Ovary (tissue), 9 donors: ENCODE measurements around the gene DHODH. TPM values are rescaled to one million over a fixed set of nuclear protein-coding genes. Genes with fewer than 3 reads are reported as not detected.
"Not testable (repeated sequence)": the region's sequence is repeated elsewhere in the genome, so short reads cannot be mapped to it uniquely, and the experiment has no call there.

Experiments used
- DNase-seq, 5 donors: peaks; one replicate each; pipeline ENCODE4 v3.0.0-alpha.2; 2019 to 2020
- H3K27ac ChIP-seq, 2 donors: fragments of 200-600 bp; one replicate each; pipeline versions ENCODE4 v1.5.1 to v1.8.0; 2019 to 2022
- H3K27me3 ChIP-seq: fragments of 200-600 bp; one replicate; pipeline ENCODE4 v1.8.0; 2022
- H3K36me3 ChIP-seq: fragments of 200-600 bp; sonication (generic); one replicate; pipeline ENCODE4 v1.5.1; 2019
- H3K4me1 ChIP-seq: one replicate; pipeline ENCODE4 v1.8.1; 2013; ENCODE audit warnings: mild to moderate bottlenecking, moderate library complexity; ENCODE audit not compliant: insufficient read depth
- H3K4me3 ChIP-seq: fragments of 200-600 bp; sonication (generic); one replicate; pipeline ENCODE4 v1.5.1; 2017
- H3K9me3 ChIP-seq, 2 donors: fragments of 200-600 bp in 1 of 2; sonication (generic) in 1 of 2; one replicate each; pipeline versions ENCODE4 v1.5.1 to v1.8.1; 2013 to 2019; ENCODE audit warnings: mild to moderate bottlenecking in 1 of 2, moderate library complexity in 1 of 2
- CTCF ChIP-seq, 3 donors: fragments of 450-650 bp in 2 of 3; fragments of 200-600 bp in 1 of 3; IDR thresholded peaks; one replicate each; pipeline versions ENCODE4 v1.5.1 to v1.8.0; 2016 to 2022; ENCODE audit warnings: antibody characterized with exemption in 3 of 3, mild to moderate bottlenecking in 1 of 3
- EP300 ChIP-seq: sonication (generic); formaldehyde crosslinking; IDR thresholded peaks from one replicate; pipeline ENCODE4 v1.6.1; 2017; ENCODE audit warnings: antibody characterized with exemption
- POLR2A ChIP-seq: fragments of 450-650 bp; IDR thresholded peaks from one replicate; pipeline ENCODE4 v1.6.1; 2017; ENCODE audit warnings: antibody characterized with exemption, mild to moderate bottlenecking, moderate library complexity
- WGBS, 3 donors: extraction: QIAGEN DNeasy Blood & Tissue Kit in 1 of 3; methylation state at CpG; one replicate each; pipeline versions ENCODE4 v1.1.5 to v1.1.7; 2013 to 2017; 5-methylcytosine and 5-hydroxymethylcytosine counted together
- intact Hi-C, 4 donors: fragments of 100-400 bp; cut with DNase I; formaldehyde crosslinking; loops; one replicate each; pipeline versions ENCODE4 v1.11.0 to v1.15.1; 2022 to 2023
- polyA plus RNA-seq, 2 donors: library from polyadenylated mRNA; stranded (reverse); fragments of 200-250 nt in 1 of 2; fragments of 350-450 nt in 1 of 2; fragmentation: Illumina TruSeq in 1 of 2; extraction: RNeasy Lipid Tissue Mini Kit (QIAGEN cat#74804) in 1 of 2; gene quantifications; one replicate each; pipeline ENCODE4 v1.2.3, GENCODE V29; 2013 to 2014
- total RNA-seq, 7 donors: library from RNA; depleted of rRNA in 2 of 7; stranded (reverse); fragments of >200 nt in 2 of 7; fragmentation: NEBNext Ultra II Directional in 3 of 7; extraction: Animal tissue kit (Norgen Biotek cat#: 25700) in 3 of 7; gene quantifications; one replicate each; pipeline versions ENCODE4 v1.1.0 to v1.2.4, GENCODE V29; 2016 to 2023
- donor health status: DM: no; HTN: no; CAD: no; lungs with moderate emphysema.
- donor health status: DM: no; HTN: no; CAD: no.
- donor health status: Bipolar disorder and iron deficiency.
- donor health status: DM: yes; HTN: yes; CAD: no.
- donor health status: DM: no; HTN: no; CAD: no.
- donor health status: DM: yes; HTN: yes; CAD: no.

Gene DHODH
- total and polyA plus RNA-seq, 9 donors: 3.2 to 13.0 (median 9.4) TPM

DNA sequence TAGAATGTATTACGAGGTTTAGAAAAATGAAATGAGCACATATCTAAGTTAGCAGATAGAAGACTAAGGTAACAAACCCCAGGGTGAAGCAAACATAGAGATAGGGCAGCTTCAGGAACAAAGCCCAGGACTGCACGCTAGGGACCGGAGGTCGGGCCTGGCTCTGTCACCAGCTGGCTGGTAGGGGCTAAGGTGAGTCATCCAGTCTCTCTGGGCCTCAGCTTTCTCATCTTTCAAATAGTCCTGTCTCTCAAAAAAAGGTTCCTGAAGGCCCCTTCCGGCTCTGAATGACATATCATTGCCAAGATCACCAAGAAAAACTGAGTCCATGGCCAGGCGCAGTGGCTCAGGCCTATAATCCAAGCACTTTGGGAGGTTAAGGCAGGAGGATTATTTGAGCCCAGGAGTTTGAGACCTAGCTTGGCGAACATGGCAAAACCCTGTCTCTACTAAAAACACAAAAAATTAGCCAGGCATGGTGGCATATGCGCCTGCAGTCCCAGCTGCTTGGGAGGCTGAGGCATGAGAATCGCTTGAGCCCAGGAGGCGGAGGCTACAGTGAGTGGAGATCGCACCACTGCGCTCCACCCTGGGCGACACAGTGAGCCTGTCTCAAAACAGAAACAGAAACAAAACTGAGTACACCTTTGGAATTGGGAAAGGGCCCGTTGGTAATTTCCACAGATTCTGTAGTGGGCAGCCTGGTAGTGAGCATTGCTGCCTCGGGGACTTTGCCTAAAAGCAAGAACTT, 34.3 kb upstream of the DHODH start:
- intact Hi-C loops: no loop called here
- Histone ChIP-seq H3K4me1 (no peaks in the 10 kb centered on the region), H3K4me3 (no peak overlapping the region), H3K9me3 (no peaks in the 10 kb centered on the region), H3K27ac (no peak overlapping the region), H3K27me3 (no peaks in the 10 kb centered on the region), H3K36me3 (no peaks in the 10 kb centered on the region)
- no peak for DNase-seq
- TF ChIP-seq POLR2A: no peak
- TF ChIP-seq EP300: no peak
- no peak for TF ChIP-seq CTCF (IDR thresholded peaks at IDR 0.05)
- 92 to 93% (median 92%) methylated on average over 15 of the region's 15 CpGs for WGBS, 3 donors

- no peak overlapping the region for H3K4me3 ChIP-seq
- WGBS, 3 donors: 76 to 81% (median 77%) methylated on average over 9 of the region's 9 CpGs
- H3K4me1 ChIP-seq: no peaks in the 10 kb centered on the region
- intact Hi-C loops: no loop called here
- no peaks in the 10 kb centered on the region for H3K27me3 ChIP-seq
- TF ChIP-seq POLR2A: no peak
- no peak for TF ChIP-seq CTCF (IDR thresholded peaks at IDR 0.05)
- TF ChIP-seq EP300: no peak
- H3K9me3 ChIP-seq: no peaks in the 10 kb centered on the region
- DNase-seq: no peak
- no peaks in the 10 kb centered on the region for H3K36me3 ChIP-seq
- no peak overlapping the region for H3K27ac ChIP-seq
Measured at GRCh38 chr16:71985262-71985974, 23.1 kb upstream of the DHODH start.

- Histone ChIP-seq H3K36me3 (no peaks in the 10 kb centered on the region), H3K4me3 (no peak overlapping the region), H3K27me3 (no peaks in the 10 kb centered on the region), H3K27ac (no peak overlapping the region), H3K4me1 (no peaks in the 10 kb centered on the region), H3K9me3 (no peaks in the 10 kb centered on the region)
- TF ChIP-seq POLR2A (no peak), EP300 (no peak), CTCF (IDR thresholded peaks at IDR 0.05) (no peak)
- no peak for DNase-seq
- WGBS, 3 donors: 53 to 84% (median 55%) methylated on average over 4 of the region's 4 CpGs
- intact Hi-C loops: no loop called here
Measured at GRCh38 chr16:71986131-71986530, 22.4 kb upstream of the DHODH start.

- Histone ChIP-seq H3K27ac (no peak overlapping the region), H3K9me3 (no peaks in the 10 kb centered on the region), H3K36me3 (no peaks in the 10 kb centered on the region), H3K4me1 (no peaks in the 10 kb centered on the region), H3K4me3 (no peak overlapping the region), H3K27me3 (no peaks in the 10 kb centered on the region)
- no peak for DNase-seq
- intact Hi-C loops: no loop called here
- 44 to 62% (median 49%) methylated on average over 5 of the region's 5 CpGs for WGBS, 3 donors
- TF ChIP-seq POLR2A (no peak), EP300 (no peak), CTCF (IDR thresholded peaks at IDR 0.05) (no peak)
Measured at GRCh38 chr16:71995038-71995437, 13.5 kb upstream of the DHODH start.

- H3K4me3 ChIP-seq, intact Hi-C loops, H3K27ac ChIP-seq, H3K36me3 ChIP-seq, H3K4me1 ChIP-seq, H3K9me3 ChIP-seq, DNase-seq, H3K27me3 ChIP-seq: not testable (repeated sequence)
- 93 to 94% (median 93%) methylated on average over 9 of the region's 9 CpGs for WGBS, 3 donors
Measured at GRCh38 chr16:71997578-71997977, 11.0 kb upstream of the DHODH start.
